Measurements from ENCODE around the gene NPSR1. TPM values are rescaled to one million over a fixed set of nuclear protein-coding genes. Genes with fewer than 3 reads are reported as not detected.

Gene NPSR1
- total and polyA plus RNA-seq, 2 experiments from 2014 or later: not detected

GRCh38 chr7:34841326-34841725, 183.3 kb downstream of the NPSR1 start:
- H3K4me3 ChIP-seq: no peak overlapping the region
- H3K79me2 ChIP-seq: no peaks in the 10 kb centered on the region
- H2AFZ ChIP-seq: no peak overlapping the region
- H3K27ac ChIP-seq: no peak overlapping the region
- H3K4me1 ChIP-seq (ENCODE audit: insufficient read depth): no peaks in the 10 kb centered on the region
- no peaks in the 10 kb centered on the region for H4K20me1 ChIP-seq (ENCODE audit: insufficient read depth, poor library complexity, severe bottlenecking)
- no peaks in the 10 kb centered on the region for H3K27me3 ChIP-seq
- no peaks in the 10 kb centered on the region for H3K36me3 ChIP-seq (replicated peaks; ENCODE audit: insufficient read depth, low read depth)
- no peaks in the 10 kb centered on the region for H3K9me2 ChIP-seq (replicated peaks; ENCODE audit: insufficient read depth)
- TF ChIP-seq CTCF (IDR thresholded peaks at IDR 0.05; ENCODE audit: poor library complexity) (no peak), EZH2 (IDR thresholded peaks at IDR 0.05; ENCODE audit: borderline replicate concordance) (no peak), EZH2phosphoT487 (IDR thresholded peaks at IDR 0.05; ENCODE audit: low read depth, severe bottlenecking, unreplicated experiment) (no peak)
- 65% methylated on average over 4 of the region's 4 CpGs for WGBS (ENCODE audit: low lambda C conversion rate, missing lambda C conversion rate)
- no peaks in the 10 kb centered on the region for H3K9me3 ChIP-seq (ENCODE audit: low read depth)
- DNase-seq (ENCODE audit: low spot score): no peak
- H3K4me2 ChIP-seq: no peak overlapping the region

- Histone ChIP-seq H3K9me2 (replicated peaks; ENCODE audit: insufficient read depth) (no peaks in the 10 kb centered on the region), H3K4me2 (no peak overlapping the region), H3K79me2 (no peaks in the 10 kb centered on the region), H3K27ac (no peak overlapping the region), H3K27me3 (no peaks in the 10 kb centered on the region), H3K9me3 (ENCODE audit: low read depth) (no peaks in the 10 kb centered on the region), H3K36me3 (replicated peaks; ENCODE audit: insufficient read depth, low read depth) (no peaks in the 10 kb centered on the region), H3K4me1 (ENCODE audit: insufficient read depth) (no peaks in the 10 kb centered on the region), H2AFZ (no peak overlapping the region), H3K4me3 (no peak overlapping the region), H4K20me1 (ENCODE audit: insufficient read depth, poor library complexity, severe bottlenecking) (no peaks in the 10 kb centered on the region)
- DNase-seq (ENCODE audit: low spot score): no peak
- WGBS (ENCODE audit: low lambda C conversion rate, missing lambda C conversion rate): 96% methylated on average over 6 of the region's 6 CpGs
- no peak for TF ChIP-seq EZH2phosphoT487 (IDR thresholded peaks at IDR 0.05; ENCODE audit: low read depth, severe bottlenecking, unreplicated experiment)
- TF ChIP-seq CTCF (IDR thresholded peaks at IDR 0.05; ENCODE audit: poor library complexity): no peak
- no peak for TF ChIP-seq EZH2 (IDR thresholded peaks at IDR 0.05; ENCODE audit: borderline replicate concordance)
Observed at GRCh38 chr7:34842782-34843181, 184.8 kb downstream of the NPSR1 start.

- no peak for TF ChIP-seq EZH2phosphoT487 (IDR thresholded peaks at IDR 0.05; ENCODE audit: low read depth, severe bottlenecking, unreplicated experiment)
- no peak for TF ChIP-seq CTCF (IDR thresholded peaks at IDR 0.05; ENCODE audit: poor library complexity)
- no peak for TF ChIP-seq EZH2 (IDR thresholded peaks at IDR 0.05; ENCODE audit: borderline replicate concordance)
- H3K4me1 ChIP-seq (ENCODE audit: insufficient read depth): no peaks in the 10 kb centered on the region
- no peak overlapping the region for H3K4me2 ChIP-seq
- H4K20me1 ChIP-seq (ENCODE audit: insufficient read depth, poor library complexity, severe bottlenecking): no peaks in the 10 kb centered on the region
- no peaks in the 10 kb centered on the region for H3K36me3 ChIP-seq (replicated peaks; ENCODE audit: insufficient read depth, low read depth)
- H3K79me2 ChIP-seq: no peaks in the 10 kb centered on the region
- DNase-seq (ENCODE audit: low spot score): no peak
- H3K27ac ChIP-seq: no peak overlapping the region
- no peaks in the 10 kb centered on the region for H3K27me3 ChIP-seq
- no peaks in the 10 kb centered on the region for H3K9me3 ChIP-seq (ENCODE audit: low read depth)
- no peak overlapping the region for H3K4me3 ChIP-seq
- H2AFZ ChIP-seq: no peak overlapping the region
- 76% methylated on average over 1 of the region's 1 CpG for WGBS (ENCODE audit: low lambda C conversion rate, missing lambda C conversion rate)
- H3K9me2 ChIP-seq (replicated peaks; ENCODE audit: insufficient read depth): no peaks in the 10 kb centered on the region
Observed at GRCh38 chr7:34844406-34844805, 186.4 kb downstream of the NPSR1 start.

All from hepatocyte (in vitro differentiated cells).